ENCODE data around the gene ECI1. TPM values are rescaled to one million over a fixed set of nuclear protein-coding genes. Genes with fewer than 3 reads are reported as not detected.

The ECI1 gene
- total and polyA plus RNA-seq, 2 experiments from 2014 or later = 71.4 to 156 TPM

GRCh38 chr16:2232094-2232990 lies 19.0 kb downstream of the ECI1 start:
- no peak overlapping the region for H2AFZ ChIP-seq
- H3K9me3 ChIP-seq (ENCODE audit: low read depth) = no peaks in the 10 kb centered on the region
- DNase-seq (ENCODE audit: low spot score) = no peak
- H3K4me2 ChIP-seq = no peak overlapping the region
- H3K9me2 ChIP-seq (replicated peaks; ENCODE audit: insufficient read depth) = no peaks in the 10 kb centered on the region
- TF ChIP-seq EZH2phosphoT487 (IDR thresholded peaks at IDR 0.05; ENCODE audit: low read depth, severe bottlenecking, unreplicated experiment) = no peak
- TF ChIP-seq, protein P1, sequence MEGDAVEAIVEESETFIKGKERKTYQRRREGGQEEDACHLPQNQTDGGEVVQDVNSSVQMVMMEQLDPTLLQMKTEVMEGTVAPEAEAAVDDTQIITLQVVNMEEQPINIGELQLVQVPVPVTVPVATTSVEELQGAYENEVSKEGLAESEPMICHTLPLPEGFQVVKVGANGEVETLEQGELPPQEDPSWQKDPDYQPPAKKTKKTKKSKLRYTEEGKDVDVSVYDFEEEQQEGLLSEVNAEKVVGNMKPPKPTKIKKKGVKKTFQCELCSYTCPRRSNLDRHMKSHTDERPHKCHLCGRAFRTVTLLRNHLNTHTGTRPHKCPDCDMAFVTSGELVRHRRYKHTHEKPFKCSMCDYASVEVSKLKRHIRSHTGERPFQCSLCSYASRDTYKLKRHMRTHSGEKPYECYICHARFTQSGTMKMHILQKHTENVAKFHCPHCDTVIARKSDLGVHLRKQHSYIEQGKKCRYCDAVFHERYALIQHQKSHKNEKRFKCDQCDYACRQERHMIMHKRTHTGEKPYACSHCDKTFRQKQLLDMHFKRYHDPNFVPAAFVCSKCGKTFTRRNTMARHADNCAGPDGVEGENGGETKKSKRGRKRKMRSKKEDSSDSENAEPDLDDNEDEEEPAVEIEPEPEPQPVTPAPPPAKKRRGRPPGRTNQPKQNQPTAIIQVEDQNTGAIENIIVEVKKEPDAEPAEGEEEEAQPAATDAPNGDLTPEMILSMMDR (IDR thresholded peaks at IDR 0.05; ENCODE audit: poor library complexity) = no peak
- no peak for TF ChIP-seq EZH2 (IDR thresholded peaks at IDR 0.05; ENCODE audit: borderline replicate concordance)
- peaks cover 21% of the 10 kb centered on the region for H3K27me3 ChIP-seq
- peaks cover 13% of the 10 kb centered on the region for H3K4me1 ChIP-seq (ENCODE audit: insufficient read depth)
- H4K20me1 ChIP-seq (ENCODE audit: insufficient read depth, poor library complexity, severe bottlenecking) = peaks cover 8% of the 10 kb centered on the region
- peaks cover 7% of the 10 kb centered on the region for H3K79me2 ChIP-seq
- no peak overlapping the region for H3K4me3 ChIP-seq
- whole genome bisulfite sequencing (ENCODE audit: low lambda C conversion rate, missing lambda C conversion rate) = 95% methylated on average over 34 of the region's 41 CpGs
- H3K27ac ChIP-seq = no peak overlapping the region
- H3K36me3 ChIP-seq (replicated peaks; ENCODE audit: insufficient read depth, low read depth) = no peaks in the 10 kb centered on the region

GRCh38 chr16:2231016-2231931 lies 20.1 kb downstream of the ECI1 start:
- Histone ChIP-seq H3K9me2 (replicated peaks; ENCODE audit: insufficient read depth) (no peaks in the 10 kb centered on the region), H3K4me1 (ENCODE audit: insufficient read depth) (peaks cover 7% of the 10 kb centered on the region), H4K20me1 (ENCODE audit: insufficient read depth, poor library complexity, severe bottlenecking) (peaks cover 6% of the 10 kb centered on the region), H3K27me3 (peaks cover 10% of the 10 kb centered on the region), H3K79me2 (peaks cover 18% of the 10 kb centered on the region), H3K4me3 (no peak overlapping the region), H3K4me2 (no peak overlapping the region), H2AFZ (no peak overlapping the region), H3K27ac (no peak overlapping the region), H3K36me3 (replicated peaks; ENCODE audit: insufficient read depth, low read depth) (no peaks in the 10 kb centered on the region), H3K9me3 (ENCODE audit: low read depth) (no peaks in the 10 kb centered on the region)
- DNase-seq (ENCODE audit: low spot score) = no peak
- TF ChIP-seq EZH2 (IDR thresholded peaks at IDR 0.05; ENCODE audit: borderline replicate concordance) = no peak
- no peak for TF ChIP-seq EZH2phosphoT487 (IDR thresholded peaks at IDR 0.05; ENCODE audit: low read depth, severe bottlenecking, unreplicated experiment)
- 87% methylated on average over 29 of the region's 29 CpGs for WGBS (ENCODE audit: low lambda C conversion rate, missing lambda C conversion rate)

DNA sequence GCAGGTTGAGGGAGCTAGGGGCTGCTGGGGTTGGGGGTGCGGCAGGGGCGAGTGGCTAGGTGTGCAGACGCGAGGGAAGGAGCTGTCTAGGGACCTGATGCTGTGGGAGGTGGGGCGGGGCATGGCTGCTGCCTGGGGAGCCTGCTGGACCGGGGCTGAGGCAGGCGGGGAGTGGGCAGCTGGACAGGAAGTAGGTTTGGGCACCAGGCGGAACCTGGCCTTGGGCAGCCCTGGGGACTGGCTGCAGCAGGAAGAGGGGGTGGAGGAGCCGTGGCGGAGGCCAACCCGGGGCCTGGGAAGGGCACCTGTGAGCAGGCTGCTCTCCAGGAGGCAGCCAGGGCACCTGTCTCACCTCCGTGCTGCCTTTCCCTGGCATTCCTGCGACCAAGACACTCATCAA lies 21.0 kb downstream of the ECI1 start:
- Histone ChIP-seq H3K9me2 (replicated peaks; ENCODE audit: insufficient read depth) (no peaks in the 10 kb centered on the region), H3K36me3 (replicated peaks; ENCODE audit: insufficient read depth, low read depth) (no peaks in the 10 kb centered on the region), H3K79me2 (peaks cover 27% of the 10 kb centered on the region), H3K27ac (no peak overlapping the region), H3K4me1 (ENCODE audit: insufficient read depth) (peaks cover 5% of the 10 kb centered on the region), H3K4me2 (no peak overlapping the region), H3K9me3 (ENCODE audit: low read depth) (no peaks in the 10 kb centered on the region), H3K4me3 (no peak overlapping the region), H3K27me3 (peaks cover 2% of the 10 kb centered on the region), H4K20me1 (ENCODE audit: insufficient read depth, poor library complexity, severe bottlenecking) (peaks cover 10% of the 10 kb centered on the region), H2AFZ (no peak overlapping the region)
- WGBS (ENCODE audit: low lambda C conversion rate, missing lambda C conversion rate) = 100% methylated on average over 8 of the region's 13 CpGs
- DNase-seq (ENCODE audit: low spot score) = no peak
- TF ChIP-seq EZH2phosphoT487 (IDR thresholded peaks at IDR 0.05; ENCODE audit: low read depth, severe bottlenecking, unreplicated experiment) (no peak), EZH2 (IDR thresholded peaks at IDR 0.05; ENCODE audit: borderline replicate concordance) (no peak)
- TF ChIP-seq, protein P1 (IDR thresholded peaks at IDR 0.05; ENCODE audit: poor library complexity) = no peak

Data from hepatocyte (in vitro differentiated cells).